Measurements from ENCODE around the gene ZFYVE9.
"Not testable (repeated sequence)": the region's sequence is repeated elsewhere in the genome, so short reads cannot be mapped to it uniquely, and the experiment has no call there.

GRCh38 chr1:52206686-52207085 is 64.8 kb downstream of the ZFYVE9 start:
- not testable (repeated sequence) for TF ChIP-seq POLR2A (IDR thresholded peaks at IDR 0.05; ENCODE audit: low read length); GATA1 (IDR thresholded peaks at IDR 0.05; ENCODE audit: low read depth, low read length)

Measured in erythroblast (primary cell).